Natural killer cell treated with Interleukin-12 subunit alpha and Interleukin-12 subunit beta and Interleukin-15 and Interleukin-18, amount 100 ng/mL, for 72 hours (primary cell): ENCODE results near the gene CEP128. TPM values are rescaled to one million over a fixed set of nuclear protein-coding genes. Genes with fewer than 3 reads are reported as not detected.

Source experiments
- total RNA-seq, 2 donors: library from RNA; stranded (reverse); gene quantifications; one replicate each; pipeline ENCODE4 v1.2.3, GENCODE V29; 2022

Gene CEP128
- total RNA-seq, 2 donors from 2014 or later = 18.1 to 42.2 TPM

Other genes with a start within 250 kb of the CEP128 start
- not detected for gene TSHR, start 13.9 kb upstream of the CEP128 start, total RNA-seq